Activated naive CD4-positive, alpha-beta T cell treated with anti-CD3 and anti-CD28 coated beads for 36 hours (primary cell): ENCODE measurements around the gene BARHL2. TPM values are rescaled to one million over a fixed set of nuclear protein-coding genes. Genes with fewer than 3 reads are reported as not detected.
A peak's percentile ranks its signal among the peaks of the same experiment; 100 is the strongest.

Experiments
- CTCF ChIA-PET: fragments of 350-600 bp; sonication (Branson Sonifier 250); formaldehyde crosslinking; loops from one replicate; lab custom pipeline; 2021; ENCODE audit warnings: antibody characterized with exemption; lab: Charles Lee
- DNase-seq: peaks from one replicate; pipeline ENCODE4 v3.0.0-alpha.2; 2020
- H3K27ac Mint-ChIP-seq: one replicate; pipeline ENCODE4 v1.8.0; 2021; ENCODE audit warnings: mild to moderate bottlenecking, mixed read lengths
- H3K27me3 Mint-ChIP-seq: one replicate; pipeline ENCODE4 v1.8.0; 2021; ENCODE audit warnings: low read depth, mixed read lengths
- H3K36me3 Mint-ChIP-seq: one replicate; pipeline ENCODE4 v1.8.0; 2021; ENCODE audit warnings: low read depth, mixed read lengths
- H3K4me1 Mint-ChIP-seq: one replicate; pipeline ENCODE4 v1.8.0; 2021; ENCODE audit warnings: low read depth, mixed read lengths
- H3K4me3 Mint-ChIP-seq: one replicate; pipeline ENCODE4 v1.8.0; 2021; ENCODE audit warnings: mild to moderate bottlenecking, moderate library complexity, mixed read lengths
- H3K9me3 Mint-ChIP-seq: one replicate; pipeline ENCODE4 v1.8.0; 2021; ENCODE audit warnings: mixed read lengths
- intact Hi-C: fragments of 100-400 bp; cut with micrococcal nuclease; formaldehyde crosslinking; loops from one replicate; pipeline ENCODE4 v1.15.1; 2023
- total RNA-seq, 2 experiments: library from RNA; stranded (reverse); gene quantifications; one replicate each; pipeline ENCODE4 v1.2.3, GENCODE V29; 2021

BARHL2 gene
- total RNA-seq, 2 experiments from 2014 or later = not detected

- H3K27ac Mint-ChIP-seq = no peak overlapping the region
- no peak overlapping the region for H3K4me3 Mint-ChIP-seq
- intact Hi-C loops = no loop called here
- no peak for DNase-seq
- H3K27me3 Mint-ChIP-seq = peaks cover 81% of the 10 kb centered on the region
- CTCF ChIA-PET = interaction anchor here (1.5 to 2.2 kb wide), 2 partner anchors 14 to 16 kb away, joined by 3 to 8 read pairs; no protein-coding TSS in a partner anchor
- no peaks in the 10 kb centered on the region for H3K9me3 Mint-ChIP-seq
- peaks cover 9% of the 10 kb centered on the region for H3K36me3 Mint-ChIP-seq
- H3K4me1 Mint-ChIP-seq = peaks cover 25% of the 10 kb centered on the region
Observed at GRCh38 chr1:90715309-90715708, 1.8 kb downstream of the BARHL2 start.

GRCh38 chr1:90714521-90714951 lies 2.6 kb downstream of the BARHL2 start:
- no peak for DNase-seq
- Mint-ChIP-seq H3K27ac (no peak overlapping the region), H3K36me3 (peaks cover 6% of the 10 kb centered on the region), H3K4me1 (peaks cover 25% of the 10 kb centered on the region), H3K27me3 (peaks cover 83% of the 10 kb centered on the region), H3K4me3 (no peak overlapping the region), H3K9me3 (no peaks in the 10 kb centered on the region)
- CTCF ChIA-PET = interaction anchor here (2.2 kb wide), 1 partner anchor 15 kb away, joined by 8 read pairs; no protein-coding TSS in a partner anchor
- intact Hi-C loops = no loop called here

- CTCF ChIA-PET = interaction anchor here (2.2 kb wide), 1 partner anchor 15 kb away, joined by 8 read pairs; no protein-coding TSS in a partner anchor
- peaks cover 19% of the 10 kb centered on the region for H3K4me1 Mint-ChIP-seq
- no peaks in the 10 kb centered on the region for H3K9me3 Mint-ChIP-seq
- peaks cover 4% of the 10 kb centered on the region for H3K36me3 Mint-ChIP-seq
- H3K4me3 Mint-ChIP-seq = no peak overlapping the region
- DNase-seq = no peak
- intact Hi-C loops = no loop called here
- H3K27ac Mint-ChIP-seq = no peak overlapping the region
- H3K27me3 Mint-ChIP-seq = peaks cover 82% of the 10 kb centered on the region
Observed at GRCh38 chr1:90713741-90714509, 3.2 kb downstream of the BARHL2 start.

GRCh38 chr1:90712915-90713730 lies 4.0 kb downstream of the BARHL2 start:
- H3K9me3 Mint-ChIP-seq = no peaks in the 10 kb centered on the region

GRCh38 chr1:90712153-90712856 lies 4.8 kb downstream of the BARHL2 start:
- peaks cover 89% of the 10 kb centered on the region for H3K27me3 Mint-ChIP-seq
- peaks cover 16% of the 10 kb centered on the region for H3K4me1 Mint-ChIP-seq
- CTCF ChIA-PET = no interaction called here
- peaks cover 2% of the 10 kb centered on the region for H3K36me3 Mint-ChIP-seq
- H3K4me3 Mint-ChIP-seq = no peak overlapping the region
- H3K27ac Mint-ChIP-seq = no peak overlapping the region
- intact Hi-C loops = no loop called here
- no peaks in the 10 kb centered on the region for H3K9me3 Mint-ChIP-seq
- DNase-seq = no peak

More at GRCh38 chr1:90712915-90713730, 4.0 kb downstream of the BARHL2 start:
- H3K27ac Mint-ChIP-seq = no peak overlapping the region
- H3K4me1 Mint-ChIP-seq = peaks cover 17% of the 10 kb centered on the region
- H3K36me3 Mint-ChIP-seq = peaks cover 2% of the 10 kb centered on the region
- intact Hi-C loops = no loop called here
- CTCF ChIA-PET = no interaction called here
- no peak for DNase-seq
- H3K4me3 Mint-ChIP-seq = no peak overlapping the region
- peaks cover 83% of the 10 kb centered on the region for H3K27me3 Mint-ChIP-seq

- no peak for DNase-seq
- peaks cover 15% of the 10 kb centered on the region for H3K4me1 Mint-ChIP-seq
- H3K4me3 Mint-ChIP-seq = no peak overlapping the region
- CTCF ChIA-PET = interaction anchor here (1.9 kb wide), 1 partner anchor 10 kb away, joined by 10 read pairs; no protein-coding TSS in a partner anchor
- peaks cover 89% of the 10 kb centered on the region for H3K27me3 Mint-ChIP-seq
- H3K27ac Mint-ChIP-seq = no peak overlapping the region
- intact Hi-C loops = no loop called here
- H3K36me3 Mint-ChIP-seq = no peaks in the 10 kb centered on the region
- H3K9me3 Mint-ChIP-seq = no peaks in the 10 kb centered on the region
Observed at GRCh38 chr1:90711696-90712095, 5.4 kb downstream of the BARHL2 start.

GRCh38 chr1:90710579-90711536 lies 6.2 kb downstream of the BARHL2 start:
- intact Hi-C loops = no loop called here
- Mint-ChIP-seq H3K4me3 (no peak overlapping the region), H3K4me1 (peaks cover 17% of the 10 kb centered on the region), H3K9me3 (no peaks in the 10 kb centered on the region), H3K27me3 (peaks cover 86% of the 10 kb centered on the region), H3K36me3 (no peaks in the 10 kb centered on the region), H3K27ac (no peak overlapping the region)
- CTCF ChIA-PET = interaction anchor here (1.5 to 1.9 kb wide), 2 partner anchors 11 to 14 kb away, joined by 3 to 10 read pairs; no protein-coding TSS in a partner anchor
- no peak for DNase-seq

- no peaks in the 10 kb centered on the region for H3K36me3 Mint-ChIP-seq
- CTCF ChIA-PET = interaction anchor here (1.2 to 1.5 kb wide), 3 partner anchors 12 to 21 kb away, joined by 3 read pairs; no protein-coding TSS in a partner anchor
- H3K9me3 Mint-ChIP-seq = no peaks in the 10 kb centered on the region
- H3K27me3 Mint-ChIP-seq = peaks cover 91% of the 10 kb centered on the region
- H3K27ac Mint-ChIP-seq = no peak overlapping the region
- H3K4me1 Mint-ChIP-seq = peaks cover 17% of the 10 kb centered on the region
- intact Hi-C loops = no loop called here
- no peak overlapping the region for H3K4me3 Mint-ChIP-seq
- DNase-seq = no peak
Observed at GRCh38 chr1:90709535-90709934, 7.6 kb downstream of the BARHL2 start.

- CTCF ChIA-PET = interaction anchor here (0.8 to 1.5 kb wide), 3 partner anchors 12 to 319 kb away, joined by 3 read pairs; no protein-coding TSS in a partner anchor
- Mint-ChIP-seq H3K36me3 (no peaks in the 10 kb centered on the region), H3K27ac (no peak overlapping the region), H3K27me3 (peaks cover 89% of the 10 kb centered on the region), H3K4me1 (peaks cover 16% of the 10 kb centered on the region), H3K4me3 (no peak overlapping the region), H3K9me3 (no peaks in the 10 kb centered on the region)
- no peak for DNase-seq
- intact Hi-C loops = no loop called here
Observed at GRCh38 chr1:90708826-90709225, 8.3 kb downstream of the BARHL2 start.

- Mint-ChIP-seq H3K4me1 (peaks cover 13% of the 10 kb centered on the region), H3K9me3 (no peaks in the 10 kb centered on the region), H3K27ac (no peak overlapping the region), H3K36me3 (no peaks in the 10 kb centered on the region), H3K4me3 (no peak overlapping the region), H3K27me3 (peaks cover 85% of the 10 kb centered on the region)
- no peak for DNase-seq
- CTCF ChIA-PET = interaction anchor here (0.8 to 1.5 kb wide), 3 partner anchors 13 to 319 kb away, joined by 3 read pairs; no protein-coding TSS in a partner anchor
- intact Hi-C loops = no loop called here
Observed at GRCh38 chr1:90708236-90708786, 8.8 kb downstream of the BARHL2 start.

GRCh38 chr1:90707363-90707710 lies 9.8 kb downstream of the BARHL2 start:
- intact Hi-C loops = loop anchor here (1.0 to 2.0 kb wide), 2 partner anchors 13 to 19 kb away; no protein-coding TSS in a partner anchor
- Mint-ChIP-seq H3K4me3 (peak overlapping the region; percentile 56), H3K9me3 (no peaks in the 10 kb centered on the region), H3K27ac (no peak overlapping the region), H3K36me3 (no peaks in the 10 kb centered on the region), H3K27me3 (peaks cover 80% of the 10 kb centered on the region), H3K4me1 (peaks cover 12% of the 10 kb centered on the region)
- CTCF ChIA-PET = interaction anchor here (0.7 to 1.5 kb wide), 3 partner anchors 14 to 22 kb away, joined by 3 read pairs; no protein-coding TSS in a partner anchor
- peak; percentile 44 for DNase-seq
